AG09319 (cell line): ENCODE measurements around the gene ITIH5.

ENCODE experiments used
- DNase-seq: peaks from one replicate; pipeline ENCODE4 v3.0.0-alpha.2; 2010; ENCODE audit warnings: low read depth; ENCODE audit errors: extremely low read depth
- TF ChIP-seq, protein P1 (sequence below): IDR thresholded peaks from 2 replicates; pipeline ENCODE4 v1.5.1; 2011; ENCODE audit warnings: low read depth, mild to moderate bottlenecking, inconsistent platforms, low read length, moderate library complexity

The ITIH5 gene

DNA sequence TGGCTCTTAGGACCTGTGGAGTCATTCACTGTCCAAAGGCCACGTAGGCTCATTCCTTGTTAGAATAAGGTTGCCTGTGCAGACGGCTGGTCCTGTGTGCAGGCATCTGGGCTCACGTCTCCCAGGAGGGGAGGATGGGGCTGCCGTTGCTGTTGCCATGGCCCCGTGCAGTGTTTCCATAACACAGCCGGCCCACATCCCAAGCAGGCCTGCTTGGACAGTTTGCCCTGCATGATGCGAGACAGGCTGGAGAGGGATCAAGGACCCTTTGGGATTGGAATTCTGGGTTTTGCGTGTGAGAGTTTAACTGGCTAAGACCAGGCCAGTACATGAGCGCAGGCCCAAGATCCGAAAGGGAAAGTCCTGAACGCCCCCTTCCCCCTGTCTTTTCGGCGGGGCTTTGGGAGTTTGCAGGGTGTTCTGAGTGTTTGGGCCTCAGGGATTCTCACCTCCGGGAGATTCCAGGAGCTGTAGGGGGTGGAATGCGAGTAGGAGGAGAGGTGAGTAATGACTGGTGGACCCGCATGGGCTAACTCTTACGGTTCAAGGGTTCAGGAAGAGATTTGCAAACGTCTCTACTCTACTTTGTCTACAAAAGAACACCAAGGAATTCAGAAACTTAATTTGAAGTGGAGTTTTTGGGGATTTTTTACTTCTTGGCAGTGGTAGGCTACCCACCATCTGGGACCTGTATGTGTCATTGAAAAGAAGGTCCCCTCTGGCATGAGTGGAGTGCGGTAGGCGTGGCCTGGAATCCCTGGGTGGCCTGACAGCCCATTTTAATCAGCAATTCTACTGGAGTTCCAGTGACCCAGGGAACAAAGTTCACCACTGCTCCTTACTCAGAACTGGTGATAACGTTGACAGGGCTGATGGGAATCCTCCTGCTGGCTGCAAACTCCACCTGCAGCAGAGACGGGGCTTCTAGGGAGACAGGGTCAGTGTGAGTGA lies 125.4 kb downstream of the ITIH5 start:
- DNase-seq, result no peak
- TF ChIP-seq, protein P1, sequence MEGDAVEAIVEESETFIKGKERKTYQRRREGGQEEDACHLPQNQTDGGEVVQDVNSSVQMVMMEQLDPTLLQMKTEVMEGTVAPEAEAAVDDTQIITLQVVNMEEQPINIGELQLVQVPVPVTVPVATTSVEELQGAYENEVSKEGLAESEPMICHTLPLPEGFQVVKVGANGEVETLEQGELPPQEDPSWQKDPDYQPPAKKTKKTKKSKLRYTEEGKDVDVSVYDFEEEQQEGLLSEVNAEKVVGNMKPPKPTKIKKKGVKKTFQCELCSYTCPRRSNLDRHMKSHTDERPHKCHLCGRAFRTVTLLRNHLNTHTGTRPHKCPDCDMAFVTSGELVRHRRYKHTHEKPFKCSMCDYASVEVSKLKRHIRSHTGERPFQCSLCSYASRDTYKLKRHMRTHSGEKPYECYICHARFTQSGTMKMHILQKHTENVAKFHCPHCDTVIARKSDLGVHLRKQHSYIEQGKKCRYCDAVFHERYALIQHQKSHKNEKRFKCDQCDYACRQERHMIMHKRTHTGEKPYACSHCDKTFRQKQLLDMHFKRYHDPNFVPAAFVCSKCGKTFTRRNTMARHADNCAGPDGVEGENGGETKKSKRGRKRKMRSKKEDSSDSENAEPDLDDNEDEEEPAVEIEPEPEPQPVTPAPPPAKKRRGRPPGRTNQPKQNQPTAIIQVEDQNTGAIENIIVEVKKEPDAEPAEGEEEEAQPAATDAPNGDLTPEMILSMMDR, result no peak

DNA sequence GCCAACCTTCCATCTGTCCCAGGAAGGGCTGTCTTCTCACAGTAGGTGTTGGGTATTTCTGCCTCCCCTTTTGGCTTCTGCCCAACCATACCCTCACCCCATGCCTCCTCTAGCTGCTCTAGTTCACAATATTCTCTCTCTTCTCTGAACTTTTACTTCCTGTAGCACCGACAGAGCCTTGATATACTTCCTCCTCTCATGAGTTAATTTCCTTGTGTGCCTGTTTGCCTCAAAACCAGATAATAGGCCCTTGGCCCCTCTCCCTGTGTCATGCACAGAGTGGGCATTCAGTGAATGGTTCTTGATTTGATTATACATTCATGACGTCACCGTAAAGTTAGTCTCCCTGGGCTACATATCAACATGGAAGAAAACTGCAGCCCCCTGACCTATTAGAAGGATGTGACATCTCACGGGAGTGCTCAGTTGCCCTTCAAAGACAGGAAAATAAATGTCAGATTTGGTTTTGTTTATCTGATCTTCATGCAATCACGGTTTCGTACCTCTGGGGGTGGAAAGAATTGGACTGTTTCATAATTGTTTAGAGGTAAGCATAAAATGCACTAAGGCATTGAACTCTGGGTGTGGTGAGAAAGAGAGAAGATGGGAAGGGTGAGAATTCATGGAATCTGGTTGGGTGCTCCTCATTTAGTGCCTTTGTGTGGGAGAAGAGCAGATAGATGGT lies 127.7 kb downstream of the ITIH5 start:
- TF ChIP-seq, protein P1, result no peak
- DNase-seq, result no peak

DNA sequence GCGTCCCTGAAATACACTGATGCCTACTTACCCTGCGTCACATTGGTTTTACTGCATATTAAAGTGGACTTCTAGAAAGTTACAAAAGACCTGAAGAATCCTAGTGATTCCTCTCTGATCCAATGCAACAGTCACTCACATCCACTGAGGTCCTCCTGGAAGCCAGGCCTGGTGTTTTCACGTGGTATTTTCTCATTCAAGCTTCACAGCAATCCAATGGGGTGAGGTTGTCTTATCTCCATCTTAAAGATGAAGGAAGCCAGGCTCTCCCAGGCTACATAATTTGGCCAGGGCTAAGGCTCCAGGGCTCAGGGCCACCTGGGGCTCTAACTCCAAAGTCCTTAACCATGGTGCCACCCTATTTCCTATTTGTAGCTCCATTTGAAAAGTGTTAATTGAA lies 129.6 kb downstream of the ITIH5 start:
- no peak for DNase-seq
- TF ChIP-seq, protein P1, result no peak

DNA sequence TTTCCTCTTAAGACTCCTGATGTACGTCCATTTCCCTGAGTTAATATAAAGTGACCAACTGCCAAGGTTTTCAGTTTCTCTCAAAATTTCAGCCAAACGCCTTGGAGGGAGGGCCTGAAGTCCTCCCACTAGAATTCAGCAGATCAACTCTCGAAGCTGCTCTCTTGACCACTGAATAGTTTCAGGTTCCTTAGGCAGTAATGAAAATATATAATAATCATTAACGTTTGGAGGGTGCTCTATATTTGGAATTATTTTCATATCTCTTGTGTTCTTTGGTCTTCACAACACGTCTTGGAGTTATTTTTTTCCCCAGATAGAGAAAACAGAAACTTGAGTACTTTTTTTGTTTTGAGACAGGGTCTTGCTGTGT lies 132.3 kb downstream of the ITIH5 start:
- no peak for DNase-seq
- TF ChIP-seq, protein P1, result no peak

DNA sequence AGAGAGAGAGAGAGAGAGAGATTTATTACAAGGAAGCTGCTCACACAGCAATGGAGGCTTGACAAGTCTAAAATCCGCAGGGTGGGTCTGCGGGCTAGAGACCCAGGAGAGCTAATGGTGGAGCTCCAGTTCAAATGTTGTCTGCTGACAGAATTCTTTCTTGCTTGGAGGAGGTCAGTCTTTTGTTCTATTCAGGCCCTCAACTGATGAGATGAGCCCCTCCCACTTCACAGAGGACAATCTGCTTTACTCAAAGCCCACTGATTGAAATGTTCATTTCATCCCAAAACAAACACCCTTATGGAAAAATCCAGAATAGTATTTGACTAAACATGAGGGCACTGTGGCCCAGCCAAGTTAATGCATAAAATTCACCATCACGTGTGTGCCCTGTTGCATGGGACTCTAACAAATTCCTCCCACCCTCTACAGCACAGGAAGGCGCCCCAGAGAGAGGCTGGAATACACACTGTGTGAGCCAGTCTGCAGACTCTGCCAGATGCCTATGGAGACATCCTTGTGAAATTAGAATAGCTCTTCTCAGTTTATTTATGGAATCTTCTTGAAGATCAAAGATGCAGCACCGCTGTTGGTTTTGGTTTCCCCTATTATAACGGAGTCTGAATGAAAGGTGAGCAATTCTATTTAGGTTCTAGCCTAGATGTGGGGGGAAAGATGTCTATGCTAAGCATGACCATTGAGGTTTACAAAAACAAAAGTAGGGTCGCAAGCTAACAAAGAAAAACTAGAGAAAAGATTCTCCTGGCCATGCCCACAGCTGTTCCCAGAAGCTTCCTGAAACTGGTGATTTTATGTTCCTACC lies 132.9 kb downstream of the ITIH5 start:
- TF ChIP-seq, protein P1, result no peak
- DNase-seq, result no peak

DNA sequence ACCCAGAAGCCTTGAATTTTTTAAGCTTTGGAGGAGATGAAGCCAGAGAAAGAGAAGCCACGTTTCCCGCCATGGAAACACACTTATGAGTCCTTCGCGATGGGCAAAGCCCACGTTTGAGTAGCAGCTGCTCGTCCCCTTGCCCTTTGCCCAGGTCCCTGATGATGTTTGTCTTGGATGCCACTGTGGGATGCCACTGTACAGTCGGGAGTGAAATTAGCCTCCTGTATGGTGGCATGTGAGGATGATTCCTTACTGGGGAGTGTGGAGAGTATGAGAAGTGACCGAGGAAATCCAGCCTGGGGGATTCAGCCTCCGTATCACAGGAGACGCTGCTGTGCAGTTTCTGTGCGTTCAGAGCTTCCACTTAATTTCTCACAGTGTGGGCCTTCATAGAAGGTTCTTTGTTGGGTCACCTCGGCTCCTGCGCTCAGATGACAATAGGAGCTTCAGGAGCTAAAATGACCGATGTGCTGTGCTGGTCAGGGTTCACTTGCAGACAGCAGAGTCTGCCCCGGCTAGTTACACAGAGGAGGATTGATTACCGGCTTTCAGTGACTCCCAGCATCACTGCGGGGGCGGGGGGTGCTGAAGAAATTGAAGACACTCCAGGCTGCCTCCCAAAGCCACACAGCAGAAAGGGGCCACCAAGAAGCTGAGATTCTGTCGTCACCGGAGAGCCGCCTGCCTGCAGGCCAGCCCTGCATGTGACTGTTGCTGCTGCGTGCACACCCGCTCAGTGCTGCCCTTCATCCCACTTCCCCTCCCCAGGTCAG lies 133.9 kb downstream of the ITIH5 start:
- DNase-seq, result no peak
- TF ChIP-seq, protein P1, result no peak
